Right lobe of liver (tissue), 4 donors: Measurements from ENCODE around the gene CCDC85C.

Experiments
- POLR2A ChIP-seq: fragments of 450-650 bp; IDR thresholded peaks from one replicate; pipeline ENCODE4 v1.6.1; 2017; ENCODE audit warnings: antibody characterized with exemption, mild to moderate bottlenecking
- TF ChIP-seq, protein P1 (sequence below), 4 donors: fragments of 200-600 bp in 3 of 4; fragments of 450-650 bp in 1 of 4; IDR thresholded peaks; one replicate each; pipeline versions ENCODE4 v1.5.1 to v1.8.0; 2016 to 2022; ENCODE audit warnings: antibody characterized with exemption in 4 of 4, mild to moderate bottlenecking in 2 of 4
- donor health status: DM: no; HTN: no; CAD: no.
- donor health status: DM: no; HTN: no; CAD: no.
- donor health status: DM: no; HTN: yes; CAD: no.

DNA sequence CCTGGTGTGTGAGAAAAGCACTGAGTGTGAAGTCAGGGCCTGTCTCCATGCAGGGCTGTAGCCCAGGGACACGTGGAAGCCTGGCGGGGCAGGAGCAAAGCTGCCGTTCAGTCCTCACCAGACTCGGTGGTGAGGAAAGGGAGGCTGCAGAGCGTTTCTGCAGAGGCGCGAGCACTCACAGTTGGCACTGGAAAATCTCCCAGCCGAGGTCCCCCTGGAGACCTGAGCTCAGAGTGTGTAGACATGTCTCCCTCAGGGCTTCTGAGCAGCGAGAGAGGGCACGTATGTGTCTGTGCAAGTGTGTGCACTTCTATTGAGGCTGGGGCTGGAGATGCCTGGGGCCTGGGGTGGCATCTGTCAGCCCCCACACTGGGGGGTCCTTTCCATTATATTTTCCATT is 29.9 kb upstream of the CCDC85C start:
- no peak for TF ChIP-seq POLR2A
- TF ChIP-seq, protein P1, sequence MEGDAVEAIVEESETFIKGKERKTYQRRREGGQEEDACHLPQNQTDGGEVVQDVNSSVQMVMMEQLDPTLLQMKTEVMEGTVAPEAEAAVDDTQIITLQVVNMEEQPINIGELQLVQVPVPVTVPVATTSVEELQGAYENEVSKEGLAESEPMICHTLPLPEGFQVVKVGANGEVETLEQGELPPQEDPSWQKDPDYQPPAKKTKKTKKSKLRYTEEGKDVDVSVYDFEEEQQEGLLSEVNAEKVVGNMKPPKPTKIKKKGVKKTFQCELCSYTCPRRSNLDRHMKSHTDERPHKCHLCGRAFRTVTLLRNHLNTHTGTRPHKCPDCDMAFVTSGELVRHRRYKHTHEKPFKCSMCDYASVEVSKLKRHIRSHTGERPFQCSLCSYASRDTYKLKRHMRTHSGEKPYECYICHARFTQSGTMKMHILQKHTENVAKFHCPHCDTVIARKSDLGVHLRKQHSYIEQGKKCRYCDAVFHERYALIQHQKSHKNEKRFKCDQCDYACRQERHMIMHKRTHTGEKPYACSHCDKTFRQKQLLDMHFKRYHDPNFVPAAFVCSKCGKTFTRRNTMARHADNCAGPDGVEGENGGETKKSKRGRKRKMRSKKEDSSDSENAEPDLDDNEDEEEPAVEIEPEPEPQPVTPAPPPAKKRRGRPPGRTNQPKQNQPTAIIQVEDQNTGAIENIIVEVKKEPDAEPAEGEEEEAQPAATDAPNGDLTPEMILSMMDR (IDR thresholded peaks at IDR 0.05) = no peak
